Left lobe of liver (tissue), 2 donors: ENCODE measurements around the gene FRY. TPM values are rescaled to one million over a fixed set of nuclear protein-coding genes. Genes with fewer than 3 reads are reported as not detected.

Experiments used
- ATAC-seq: fragments of 200-7000 bp; cut with Tn5 transposase; one replicate; pipeline ENCODE4 v1.9.1; 2020; ENCODE audit warnings: mild to moderate bottlenecking, moderate library complexity
- DNase-seq: peaks from one replicate; pipeline ENCODE4 v3.0.0-alpha.2; 2020; ENCODE audit warnings: low spot score
- total RNA-seq: library from RNA; stranded (reverse); gene quantifications from one replicate; pipeline ENCODE4 v1.2.1, GENCODE V29; 2021
- donor health status: DM: no; HTN: no; CAD: no; lungs with moderate emphysema.
- donor health status: DM: no; HTN: yes; CAD: no.

The FRY gene
- total RNA-seq, 1 donor from 2014 or later: 15.1 TPM

DNA sequence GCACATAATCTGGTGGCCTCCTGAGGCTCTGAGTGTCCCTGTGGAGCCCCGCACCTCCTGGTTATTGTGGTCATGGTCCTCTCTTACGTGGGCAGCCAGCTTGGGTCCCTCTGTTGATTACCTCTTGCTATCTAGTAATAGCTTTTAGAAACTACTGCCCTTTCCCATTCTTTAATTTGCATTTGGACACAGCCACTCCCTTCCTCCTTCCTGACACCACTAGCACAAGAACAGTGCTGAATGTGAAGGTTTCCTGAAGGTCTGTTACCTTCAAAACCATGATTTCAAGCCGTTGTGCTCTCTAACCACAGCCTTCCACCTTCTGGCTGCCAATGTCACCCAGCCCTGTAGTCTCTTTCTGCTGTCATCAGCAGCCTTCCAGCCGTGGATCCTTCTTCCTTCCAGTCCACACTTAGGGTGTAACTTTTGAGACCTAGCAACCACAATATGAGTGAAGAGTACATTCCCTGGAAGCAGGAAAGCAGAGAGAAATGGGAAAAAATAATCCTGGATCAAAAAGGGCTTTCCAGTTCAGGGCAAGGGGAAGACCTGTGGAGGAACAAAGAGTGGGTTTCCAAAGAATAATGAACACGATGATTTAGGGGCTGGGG is 130.9 kb downstream of the FRY start:
- DNase-seq (no peak), ATAC-seq (no peak)

DNA sequence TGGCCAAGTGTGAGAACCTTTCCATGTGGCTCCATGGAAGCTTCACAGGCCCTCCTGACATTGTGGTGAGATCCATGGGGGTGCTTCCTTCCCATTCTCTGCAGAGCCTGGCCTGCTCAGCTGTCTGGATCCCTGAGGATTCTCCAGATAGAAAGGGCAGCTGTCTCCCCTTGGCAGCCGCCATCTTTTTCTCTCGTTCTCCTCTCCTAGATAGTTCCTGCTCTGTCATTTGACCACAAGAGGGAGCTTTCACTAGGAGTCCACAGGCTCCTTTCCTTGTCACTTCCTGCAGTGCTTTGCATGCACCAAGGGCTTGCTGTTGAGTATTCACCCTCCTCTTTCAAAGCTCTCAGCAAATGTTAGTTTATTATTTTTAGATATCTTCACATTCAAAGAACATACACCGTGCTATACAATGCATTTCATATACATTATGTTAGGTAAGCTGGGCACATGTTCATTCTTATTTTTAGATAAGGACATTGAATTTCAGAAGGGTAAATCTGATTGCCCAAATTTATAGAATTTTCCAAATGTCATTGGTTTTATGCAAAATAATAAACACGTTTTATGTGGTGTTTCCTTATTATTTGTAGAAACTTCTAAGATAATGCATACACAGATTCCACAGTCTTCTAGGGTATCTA is 133.2 kb downstream of the FRY start:
- ATAC-seq (peak; percentile 95), DNase-seq (no peak)

DNA sequence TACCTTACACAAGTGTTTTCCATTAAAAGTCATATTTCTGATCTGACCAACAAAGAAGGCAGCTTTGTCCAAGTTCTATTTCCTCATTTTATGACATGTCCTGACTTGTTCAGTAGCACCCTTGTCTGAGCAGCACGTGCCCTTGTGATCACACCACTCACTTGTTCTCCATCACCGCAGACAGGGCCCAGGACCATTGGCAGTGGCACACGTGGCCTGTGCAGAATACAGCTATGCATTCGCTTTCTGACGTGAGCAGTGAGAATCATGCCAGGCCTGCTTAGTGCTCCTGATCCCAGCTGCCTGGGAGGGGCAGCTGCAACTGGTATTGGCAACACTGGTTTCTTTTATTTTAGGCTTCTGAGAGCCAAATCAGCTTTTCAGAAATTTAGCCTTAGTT is 134.2 kb downstream of the FRY start:
- ATAC-seq (no peak), DNase-seq (no peak)

DNA sequence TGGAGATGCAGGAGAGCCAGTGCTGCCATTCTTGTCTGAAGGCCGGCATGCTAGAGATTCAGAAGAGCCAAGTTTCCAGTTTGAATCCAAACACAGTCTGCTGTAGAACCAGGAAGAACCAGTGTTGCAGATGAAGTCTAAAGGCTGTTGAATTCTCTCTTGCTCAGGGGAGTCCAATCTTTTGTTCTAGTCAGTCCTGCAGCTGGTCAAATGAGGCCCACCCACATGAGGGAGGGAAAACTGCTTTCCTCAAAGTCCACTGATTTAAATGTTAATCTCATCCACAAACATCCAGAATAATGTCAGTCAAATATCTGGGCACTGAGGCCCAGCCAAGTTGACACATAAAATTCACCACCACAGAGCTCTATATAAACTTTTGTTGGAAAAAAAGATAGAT is 136.6 kb downstream of the FRY start:
- ATAC-seq: no peak

DNA sequence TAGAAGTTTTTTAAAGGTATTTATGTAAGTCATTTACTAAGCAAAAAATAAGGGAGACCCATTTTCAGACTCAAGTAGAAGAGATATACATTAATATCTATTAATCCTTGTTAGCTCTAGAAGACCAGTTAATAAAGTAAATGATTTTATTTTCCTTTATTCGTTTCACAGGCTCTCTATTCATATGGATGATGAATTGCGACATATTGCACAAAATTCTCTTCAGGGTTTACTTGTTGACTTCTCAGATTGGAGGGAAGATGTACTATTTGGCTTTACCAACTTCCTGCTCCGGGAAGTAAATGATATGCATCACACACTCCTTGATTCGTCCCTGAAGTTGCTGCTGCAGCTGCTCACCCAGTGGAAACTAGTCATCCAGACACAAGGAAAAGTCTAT is 139.3 kb downstream of the FRY start:
- ATAC-seq (no peak), DNase-seq (no peak)

More for the DNA sequence above, 136.6 kb downstream of the FRY start:
- no peak for DNase-seq

DNA sequence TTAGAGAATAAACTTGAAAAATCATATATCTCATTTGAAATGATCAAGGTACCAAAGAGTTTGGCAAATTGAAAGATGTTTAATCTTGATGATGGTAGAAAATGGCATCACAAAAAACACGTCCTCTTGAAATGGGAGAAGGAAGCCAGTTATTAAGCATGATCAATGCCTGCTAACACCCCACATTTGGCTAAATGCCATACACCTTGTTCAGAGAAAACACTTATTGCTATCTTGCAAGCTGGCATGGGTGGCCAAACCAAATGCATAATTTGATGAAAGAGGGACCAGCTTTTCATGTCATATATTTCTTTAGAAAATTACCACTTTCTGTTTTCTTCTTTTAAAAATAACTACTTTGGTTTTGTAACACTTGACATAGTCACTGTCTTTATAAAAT is 142.3 kb downstream of the FRY start:
- ATAC-seq (no peak), DNase-seq (no peak)

DNA sequence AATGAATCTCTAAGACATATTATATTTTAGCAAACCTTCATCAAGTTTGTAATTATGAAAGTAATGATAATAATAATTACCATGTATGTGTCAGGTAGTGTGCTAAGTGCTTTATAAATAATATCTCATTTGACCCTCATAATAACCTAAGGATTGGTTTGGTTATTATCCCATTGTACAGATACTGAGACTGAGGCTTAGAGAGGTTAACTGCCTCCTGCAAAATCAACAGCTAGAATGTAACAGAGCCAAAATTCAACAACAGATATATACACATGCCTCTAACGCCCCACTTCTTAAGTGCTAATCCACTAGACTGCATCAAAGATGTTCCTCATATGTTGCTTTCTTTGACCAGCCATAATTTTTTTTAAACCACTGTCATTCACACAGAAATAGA is 142.8 kb downstream of the FRY start:
- DNase-seq (no peak), ATAC-seq (no peak)

DNA sequence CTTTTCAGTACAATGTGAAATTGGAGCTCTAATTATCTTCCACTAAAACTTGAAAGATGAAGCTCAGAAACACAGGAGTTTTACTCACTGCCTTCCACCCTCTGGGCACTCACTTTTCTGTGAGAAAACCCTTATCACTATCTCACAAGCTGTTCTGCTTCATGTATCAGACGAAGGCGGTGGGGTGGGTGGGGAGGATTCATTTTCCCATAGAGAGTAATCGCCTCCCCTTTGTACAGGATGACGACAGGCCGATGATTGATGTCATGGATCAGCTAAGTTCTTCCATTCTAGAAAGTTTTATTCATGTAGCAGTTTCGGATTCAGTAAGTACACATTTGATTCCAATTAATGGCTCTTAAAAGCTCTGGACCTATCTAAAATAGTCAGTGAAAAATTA is 143.7 kb downstream of the FRY start:
- ATAC-seq (no peak), DNase-seq (no peak)

DNA sequence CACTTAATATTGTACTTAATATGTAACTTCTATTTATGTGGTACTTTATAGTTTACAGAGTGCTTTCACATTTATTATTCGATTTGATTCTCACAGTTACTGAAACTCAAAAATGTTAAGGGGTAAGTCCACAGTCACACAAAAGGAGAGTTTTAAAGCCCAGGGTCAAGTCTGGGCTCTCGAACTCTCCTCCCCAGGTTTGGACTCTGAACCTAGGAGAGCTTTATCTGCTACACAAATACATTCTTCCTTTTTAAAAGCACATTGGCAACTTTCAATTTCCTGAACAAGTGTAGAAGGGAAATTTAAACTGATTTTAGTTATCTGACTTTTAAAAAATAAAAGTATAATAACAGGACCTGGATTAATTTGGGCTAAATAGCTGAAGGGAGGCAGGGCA is 144.4 kb downstream of the FRY start:
- peak; percentile 80 for ATAC-seq
- no peak for DNase-seq

DNA sequence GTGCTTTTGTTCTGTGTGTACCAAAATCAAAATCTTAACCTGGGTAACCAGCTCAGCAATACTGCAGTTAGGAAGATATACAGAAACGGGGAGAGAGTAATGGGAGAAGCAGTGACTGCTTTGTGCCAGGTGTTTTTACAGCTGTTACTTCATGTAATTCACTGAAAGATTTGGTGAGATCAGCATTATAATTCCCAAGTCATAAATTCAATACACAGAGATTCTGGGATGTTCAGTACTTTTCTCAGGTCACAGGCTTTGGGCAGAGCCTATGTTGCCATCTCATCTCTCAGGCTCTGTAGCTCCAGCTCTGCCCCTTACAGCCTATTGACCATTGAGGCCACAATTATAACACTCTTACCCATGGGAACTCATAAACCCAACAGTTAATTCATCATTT is 145.1 kb downstream of the FRY start:
- no peak for DNase-seq
- no peak for ATAC-seq

DNA sequence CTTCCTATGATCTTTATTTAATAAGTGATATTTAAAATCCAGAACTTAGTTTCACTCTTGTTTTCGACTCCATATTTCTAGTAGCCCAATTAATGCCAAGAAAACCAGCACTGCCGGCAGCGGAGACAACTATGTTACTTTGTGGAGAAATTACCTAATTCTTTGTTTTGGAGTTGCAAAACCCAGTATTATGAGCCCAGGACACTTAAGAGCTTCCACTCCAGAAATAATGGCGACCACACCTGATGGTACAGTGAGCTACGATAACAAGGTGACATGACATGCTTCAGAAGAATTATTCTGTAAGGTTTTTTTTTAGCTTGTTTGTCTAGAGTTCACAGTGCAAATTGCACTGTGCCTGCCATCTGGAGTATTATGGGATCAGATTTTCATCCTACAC is 147.2 kb downstream of the FRY start:
- DNase-seq: no peak
- ATAC-seq: no peak

DNA sequence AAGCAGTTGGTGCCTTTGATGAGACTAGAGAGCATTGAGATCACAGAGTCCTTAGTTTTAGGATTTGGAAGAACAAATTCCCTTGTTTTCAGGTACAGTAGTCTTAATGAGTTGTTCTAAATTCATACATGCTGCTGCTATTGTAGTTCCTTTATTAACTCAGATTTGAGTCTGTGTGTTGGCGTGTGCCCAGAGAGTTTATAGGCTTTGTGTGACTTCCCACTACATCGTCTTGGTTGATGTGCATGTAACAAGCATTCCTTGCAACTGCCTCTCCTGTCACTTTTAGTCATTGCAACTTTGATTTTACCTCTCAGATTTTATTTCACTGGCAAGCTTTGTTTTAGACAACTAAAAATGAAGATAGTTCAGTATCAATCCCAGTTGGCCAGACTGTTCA is 148.1 kb downstream of the FRY start:
- no peak for ATAC-seq

DNA sequence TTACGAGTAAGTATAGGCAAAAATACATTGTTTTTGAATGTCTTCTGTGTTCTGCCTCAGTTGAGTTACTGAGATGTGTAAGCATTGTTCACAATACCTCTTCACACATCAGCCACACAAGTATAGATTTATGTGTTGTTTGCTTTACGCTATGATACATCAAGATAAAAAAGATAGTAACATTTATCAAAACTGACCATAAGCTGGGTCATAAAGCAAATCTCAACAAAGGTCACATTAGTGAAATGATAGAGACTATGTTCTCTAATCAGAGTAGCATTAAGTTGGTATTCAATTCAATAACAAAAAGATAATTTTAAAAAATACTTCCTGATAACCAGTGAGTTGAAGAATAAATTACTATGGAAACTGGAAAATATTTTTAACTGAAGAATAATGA is 156.1 kb downstream of the FRY start:
- no peak for DNase-seq
- ATAC-seq: no peak

More for the DNA sequence above, 148.1 kb downstream of the FRY start:
- DNase-seq: no peak

DNA sequence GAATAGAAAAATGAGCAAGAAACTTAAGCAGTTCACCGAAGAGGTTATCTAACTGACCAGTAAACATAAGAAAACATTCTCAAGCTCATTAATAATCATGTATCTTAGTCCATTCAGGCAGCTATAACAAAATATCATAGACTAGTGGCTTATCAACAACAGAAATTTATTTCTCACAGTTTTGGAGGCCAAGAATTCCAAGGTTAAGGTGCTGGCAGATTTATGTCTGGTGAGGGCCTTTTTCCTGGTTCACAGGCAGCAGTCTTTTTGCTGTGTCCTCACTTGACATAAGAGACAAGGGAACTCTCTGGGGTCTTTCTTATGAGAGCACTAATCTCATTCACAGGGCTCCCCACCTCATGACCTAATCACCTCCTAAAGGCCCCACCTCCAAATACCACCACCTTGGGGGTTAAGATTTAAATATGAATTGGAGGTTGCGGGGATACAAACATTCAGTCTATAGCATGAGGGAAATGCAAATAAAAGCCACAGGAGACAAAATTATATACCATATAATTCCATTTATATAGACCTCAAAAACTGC is 160.0 kb downstream of the FRY start:
- ATAC-seq: no peak
- no peak for DNase-seq

DNA sequence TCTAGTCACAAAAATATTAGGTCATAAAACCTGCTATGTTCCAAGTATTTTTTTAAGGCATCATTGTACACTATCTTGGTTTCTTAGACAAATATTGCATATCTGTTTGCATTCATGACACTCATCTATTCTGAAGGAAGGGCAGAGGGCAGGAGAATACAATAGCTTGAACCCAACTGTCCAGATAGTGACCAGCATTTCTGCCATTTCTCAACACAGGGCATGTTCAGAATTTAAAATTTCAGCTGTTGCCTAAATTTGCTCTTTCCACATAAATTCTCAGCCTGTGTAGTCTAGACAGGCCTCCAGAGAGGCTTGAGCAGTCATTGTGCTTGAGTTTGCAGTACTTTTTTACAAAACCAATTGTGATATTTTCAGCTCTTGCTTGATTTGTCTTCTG is 164.1 kb downstream of the FRY start:
- DNase-seq (no peak), ATAC-seq (peak; percentile 50)

DNA sequence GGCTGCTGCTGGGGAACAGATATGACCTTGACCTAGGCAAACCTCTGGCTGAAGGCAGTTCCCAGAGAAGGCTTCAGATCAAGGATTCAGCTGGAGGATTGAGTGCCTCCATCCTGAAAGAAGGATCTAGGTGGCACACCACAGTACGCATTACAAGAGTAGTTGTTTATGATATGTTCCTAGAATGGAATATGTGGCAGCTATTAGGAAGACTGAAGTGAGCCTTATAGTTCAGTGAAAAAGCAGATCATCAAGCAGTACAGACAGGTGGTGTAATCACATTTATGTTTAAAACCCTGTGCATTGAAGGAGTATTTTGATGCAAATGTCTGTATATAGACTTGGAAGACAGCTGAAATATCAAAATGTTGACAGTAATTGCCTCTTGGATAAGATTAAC is 167.6 kb downstream of the FRY start:
- DNase-seq: no peak
- no peak for ATAC-seq

DNA sequence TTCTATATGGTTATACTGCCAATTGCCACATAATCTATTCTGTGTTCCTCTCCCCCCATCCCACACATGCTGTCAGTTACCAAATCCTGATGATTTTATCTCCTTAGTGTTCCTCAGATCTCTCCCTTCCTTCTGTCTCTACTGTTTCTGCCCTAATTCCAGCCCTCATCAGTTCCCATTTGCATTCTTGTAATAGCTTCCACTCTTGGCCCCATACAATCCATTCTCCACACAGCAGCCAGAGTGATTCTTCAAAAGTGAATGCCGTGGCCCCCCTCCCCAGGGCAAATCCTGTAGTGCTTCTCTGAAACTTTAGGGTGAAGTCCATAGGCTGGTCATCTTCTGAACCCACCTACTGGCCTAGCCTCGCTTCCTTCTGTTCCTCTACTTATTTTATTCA is 169.2 kb downstream of the FRY start:
- ATAC-seq (no peak), DNase-seq (no peak)

DNA sequence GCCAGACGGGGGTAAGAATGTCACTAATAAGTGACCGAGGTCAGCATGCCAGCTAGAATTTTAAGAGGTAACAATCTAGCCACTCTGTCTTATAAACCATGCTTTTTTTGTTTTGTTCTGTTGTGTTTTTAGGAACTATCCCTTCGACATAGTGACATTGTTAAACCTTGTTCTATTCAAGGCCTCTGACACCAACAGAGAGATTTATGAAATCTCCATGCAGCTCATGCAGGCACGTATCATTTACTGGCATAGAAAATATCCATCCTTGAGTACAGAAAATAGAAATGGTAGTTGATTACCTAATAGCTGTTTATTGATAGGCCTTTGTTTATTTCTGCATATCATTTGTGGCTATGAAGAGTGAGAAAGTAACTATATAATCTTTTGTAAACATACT is 170.2 kb downstream of the FRY start:
- DNase-seq (no peak), ATAC-seq (no peak)

DNA sequence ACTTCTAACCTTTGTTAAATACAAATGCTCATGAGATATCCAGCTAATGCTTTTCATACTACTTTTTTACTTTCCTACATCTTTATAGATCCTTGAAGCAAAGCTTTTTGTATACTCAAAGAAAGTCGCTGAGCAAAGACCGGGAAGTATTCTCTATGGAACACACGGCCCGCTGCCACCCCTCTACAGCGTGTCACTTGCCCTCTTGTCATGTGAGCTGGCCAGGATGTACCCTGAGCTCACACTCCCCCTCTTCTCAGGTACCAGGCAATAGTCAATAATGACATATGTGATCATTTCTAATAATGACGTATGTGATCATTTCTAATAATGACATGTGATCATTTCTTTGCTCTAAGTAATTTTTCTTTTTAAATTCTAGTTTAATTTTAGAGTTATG is 170.7 kb downstream of the FRY start:
- DNase-seq: no peak
- ATAC-seq: no peak

DNA sequence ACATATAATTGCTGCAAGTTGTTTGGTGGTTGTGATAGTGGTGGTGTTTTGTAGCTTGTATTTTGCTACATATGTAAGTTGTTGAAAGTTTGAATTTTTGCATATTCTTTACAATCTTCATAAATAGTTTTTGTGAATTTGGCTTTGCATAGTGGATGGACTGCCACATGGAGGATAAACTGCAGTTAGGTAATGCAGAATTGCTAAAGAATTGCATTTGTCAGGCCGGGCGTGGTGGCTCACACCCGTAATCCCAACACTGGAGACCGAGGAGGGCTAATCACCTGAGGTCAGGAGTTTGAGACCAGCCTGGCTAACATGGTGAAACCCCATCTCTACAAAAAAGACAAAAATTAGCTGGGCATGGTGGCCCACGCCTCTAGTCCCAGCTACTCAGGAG is 171.6 kb downstream of the FRY start:
- ATAC-seq: no peak
- DNase-seq: no peak

DNA sequence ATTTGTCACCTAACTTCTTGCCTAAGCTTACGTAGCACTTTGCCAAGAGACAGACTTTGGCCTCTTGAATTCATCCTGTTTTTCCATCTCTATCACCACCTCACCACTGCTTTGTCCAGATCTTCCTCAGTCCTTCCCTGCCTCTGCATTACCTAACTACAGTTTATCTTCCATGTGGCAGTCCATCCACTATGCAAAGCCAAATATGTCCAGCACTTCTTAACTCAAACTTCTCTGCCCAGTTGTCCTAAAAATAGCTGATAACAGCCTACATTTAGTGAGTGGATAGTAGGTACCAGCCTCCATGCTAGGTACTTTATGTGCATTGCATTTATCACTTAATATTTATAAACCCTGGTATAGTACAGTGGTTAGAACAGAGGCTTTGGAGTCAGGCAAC is 172.2 kb downstream of the FRY start:
- no peak for DNase-seq

DNA sequence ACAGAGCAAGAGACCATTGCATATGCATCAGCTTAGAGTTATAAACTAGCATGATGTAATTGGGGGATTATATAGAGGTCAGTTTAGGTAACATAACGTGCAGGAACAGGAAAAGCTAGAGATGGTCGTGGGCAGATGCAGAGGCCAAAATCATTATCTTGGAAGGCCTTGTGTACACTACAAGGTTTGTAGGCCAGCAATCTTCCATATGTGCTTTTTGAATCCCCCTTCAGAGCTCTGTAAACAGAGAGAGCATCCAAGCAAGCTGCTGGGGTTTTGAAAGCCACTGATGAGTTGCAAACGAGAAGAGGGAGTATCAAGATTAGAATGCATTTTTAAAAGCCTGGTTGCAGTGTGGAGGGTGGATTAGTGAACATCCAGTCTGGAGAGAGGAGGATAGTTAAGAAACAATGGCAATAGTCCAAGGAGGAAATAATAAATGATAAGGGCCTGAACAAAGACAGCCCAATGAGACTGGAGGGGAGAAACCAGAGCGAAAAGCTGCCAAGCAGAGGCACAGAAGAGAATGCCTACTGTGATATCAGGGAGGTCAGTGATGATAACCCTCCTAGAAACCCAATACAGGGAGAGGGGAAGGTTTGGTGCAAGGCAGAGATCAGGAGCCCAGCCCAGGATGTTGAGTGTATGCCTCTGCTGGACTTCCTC is 174.0 kb downstream of the FRY start:
- peak; percentile 26 for ATAC-seq

More for the DNA sequence above, 172.2 kb downstream of the FRY start:
- ATAC-seq: no peak

More for the DNA sequence above, 174.0 kb downstream of the FRY start:
- DNase-seq: no peak
